KOPT-K1 (cell line): ENCODE data around the gene CNBP.
"Not testable (repeated sequence)": the region's sequence is repeated elsewhere in the genome, so short reads cannot be mapped to it uniquely, and the experiment has no call there.

Experiments used
- H3K27ac ChIP-seq: fragments of 200-600 bp; sonication (generic); 2 replicates; pipeline ENCODE4 v1.5.1; 2016; ENCODE audit warnings: antibody characterized with exemption, mild to moderate bottlenecking, low read depth, low read length; ENCODE audit not compliant: poor library complexity, severe bottlenecking
- H3K36me3 ChIP-seq: fragments of 200-600 bp; sonication (generic); 2 replicates; pipeline ENCODE4 v1.5.1; 2017; ENCODE audit warnings: antibody characterized with exemption, mild to moderate bottlenecking, low read length, moderate library complexity; ENCODE audit not compliant: insufficient read depth
- H3K9me3 ChIP-seq: fragments of 200-600 bp; sonication (generic); 2 replicates; pipeline ENCODE4 v1.5.1; 2017; ENCODE audit warnings: antibody characterized with exemption, low read length, mild to moderate bottlenecking; ENCODE audit not compliant: insufficient read depth, poor library complexity, severe bottlenecking

CNBP gene

DNA sequence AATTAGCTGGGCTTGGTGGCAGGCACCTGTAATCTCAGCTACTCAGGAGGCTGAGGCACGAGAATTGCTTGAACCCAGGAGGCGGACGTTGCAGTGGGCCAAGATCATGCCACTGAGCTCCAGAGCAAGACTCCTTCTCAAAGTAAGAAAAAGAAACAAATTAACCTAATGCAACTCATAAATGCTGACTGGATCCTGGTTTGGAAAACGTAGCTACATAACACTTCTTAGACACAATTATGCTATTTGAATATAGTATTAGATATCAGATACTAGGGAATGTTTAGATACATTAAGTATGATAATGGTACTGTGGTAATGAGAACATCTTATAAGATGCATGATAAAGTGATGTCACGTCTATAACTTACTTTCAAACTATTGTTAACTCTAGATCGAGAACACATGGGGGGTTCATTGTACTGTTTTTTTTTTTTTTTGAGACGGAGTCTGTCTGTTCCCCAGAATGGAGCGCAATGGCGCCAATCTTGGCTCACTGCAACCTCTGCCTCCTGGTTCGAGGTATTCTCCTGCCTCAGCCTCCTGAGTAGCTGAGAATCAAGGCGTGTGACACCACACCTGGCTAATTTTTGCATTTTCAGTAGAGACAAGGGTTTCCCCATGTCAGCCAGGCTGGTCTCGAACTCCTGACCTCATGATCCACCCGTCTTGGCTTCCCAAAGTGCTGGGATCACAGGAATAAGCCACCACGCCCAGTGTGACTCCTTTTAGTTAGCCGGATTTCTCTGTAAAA lies 16.9 kb downstream of the CNBP start:
- Histone ChIP-seq H3K27ac (no peak overlapping the region), H3K9me3 (no peaks in the 10 kb centered on the region), H3K36me3 (peaks cover 72% of the 10 kb centered on the region)

DNA sequence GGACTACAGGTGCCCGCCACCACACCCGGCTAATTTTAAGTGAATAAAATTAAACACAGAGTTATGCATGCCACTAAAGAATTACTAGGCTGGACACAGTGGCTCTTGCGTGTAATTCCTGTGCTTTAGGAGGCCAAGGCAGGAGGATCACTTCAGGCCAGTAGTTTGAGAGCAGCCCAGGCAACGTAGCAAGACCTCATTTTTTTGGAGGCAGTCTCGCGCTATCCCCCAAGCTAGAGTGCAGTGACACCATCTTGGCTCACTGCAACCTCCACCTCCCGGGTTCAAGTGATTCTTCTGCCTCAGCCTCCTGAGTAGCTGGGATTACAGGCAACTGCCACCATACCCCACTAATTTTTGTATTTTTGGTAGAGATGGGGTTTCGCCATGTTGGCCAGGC lies 18.1 kb downstream of the CNBP start:
- H3K9me3 ChIP-seq, H3K27ac ChIP-seq: not testable (repeated sequence)
- peaks cover 61% of the 10 kb centered on the region for H3K36me3 ChIP-seq

GRCh38 chr3:129164500-129164899 lies 19.2 kb downstream of the CNBP start:
- Histone ChIP-seq H3K36me3 (peaks cover 50% of the 10 kb centered on the region), H3K27ac (no peak overlapping the region), H3K9me3 (no peaks in the 10 kb centered on the region)

- Histone ChIP-seq H3K36me3 (peaks cover 46% of the 10 kb centered on the region), H3K27ac (peak overlapping the region; percentile 96), H3K9me3 (no peaks in the 10 kb centered on the region)
These were observed 20.7 kb downstream of the CNBP start for GRCh38 chr3:129162729-129163579.

- Histone ChIP-seq H3K36me3 (peaks cover 46% of the 10 kb centered on the region), H3K27ac (peak overlapping the region; percentile 96), H3K9me3 (no peaks in the 10 kb centered on the region)
These were observed 21.8 kb downstream of the CNBP start for GRCh38 chr3:129161860-129162271.

DNA sequence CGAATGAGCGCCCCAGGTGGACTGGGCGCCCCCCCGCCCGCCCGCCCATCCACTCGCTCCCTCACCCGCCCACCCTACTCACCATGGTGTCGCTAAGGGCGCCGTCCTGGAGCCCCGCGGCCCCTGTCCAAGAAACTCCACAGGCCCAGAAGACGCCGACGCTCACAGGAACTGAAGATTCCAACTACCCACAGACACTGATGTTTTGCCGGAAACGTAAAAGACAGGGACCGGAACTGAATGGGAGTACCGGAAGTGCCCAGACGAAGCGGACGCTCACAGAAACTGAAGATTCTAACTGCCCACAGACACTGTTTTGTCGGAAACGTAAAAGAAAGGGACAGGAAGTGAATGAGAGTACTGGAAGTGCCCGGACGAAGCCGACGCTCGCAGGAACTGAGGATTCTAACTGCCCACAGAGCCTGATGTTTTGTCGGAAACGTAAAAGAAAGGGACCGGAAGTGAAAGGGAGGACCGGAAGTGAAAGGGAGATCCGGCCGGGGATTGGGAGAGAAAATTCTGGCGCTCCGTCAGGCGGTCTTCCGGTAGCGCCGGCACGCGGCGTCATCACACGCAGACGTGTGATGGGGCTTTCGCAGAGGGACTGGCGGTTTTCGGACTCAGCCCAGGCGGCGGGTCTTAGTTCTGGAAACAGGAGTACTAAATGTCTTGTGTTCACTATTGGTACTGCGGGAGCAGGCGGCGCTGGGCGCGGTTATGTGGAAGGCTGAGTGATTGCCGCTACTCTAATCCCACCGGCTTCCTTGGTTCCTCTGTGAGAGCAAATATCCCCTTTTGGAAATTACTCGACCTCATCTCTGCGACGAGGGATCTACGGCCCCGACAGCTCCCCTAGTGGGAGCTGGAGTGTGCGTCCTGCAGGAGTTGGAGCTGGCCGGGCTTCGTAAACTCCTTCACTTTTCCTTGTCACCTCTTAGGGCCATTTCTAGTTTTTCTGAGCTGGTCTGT lies 22.5 kb downstream of the CNBP start, which contains the start of gene ISY1:
Gene ISY1 (minus strand): TSS at position 173 of the 969 bp plus-strand sequence. CDS start 88 bp downstream, at position 85.
- peaks cover 46% of the 10 kb centered on the region for H3K36me3 ChIP-seq
- H3K27ac ChIP-seq = peak within 1 kb of the TSS; percentile 96
- no peaks in the 10 kb centered on the region for H3K9me3 ChIP-seq

- Histone ChIP-seq H3K9me3 (no peaks in the 10 kb centered on the region), H3K27ac (no peak overlapping the region), H3K36me3 (peaks cover 81% of the 10 kb centered on the region)
These were observed 38.9 kb downstream of the CNBP start for GRCh38 chr3:129144786-129145185.

DNA sequence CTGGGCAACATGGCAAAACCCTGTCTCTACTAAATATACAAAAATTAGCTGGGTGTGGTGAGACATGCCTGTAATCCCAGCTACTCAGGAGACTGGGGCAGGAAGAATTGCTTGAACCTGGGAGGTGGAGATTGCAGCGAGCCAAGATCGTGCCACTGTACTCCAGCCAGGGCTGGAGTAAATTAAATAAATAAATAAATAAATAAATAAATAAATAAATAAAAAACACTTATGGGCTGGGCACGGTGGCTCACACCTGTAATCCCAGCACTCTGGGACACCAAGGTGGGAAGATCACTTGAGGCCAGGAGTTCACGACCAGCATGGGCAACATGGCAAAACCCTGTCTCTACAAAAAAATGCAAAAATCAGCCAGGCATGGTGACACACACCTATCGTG lies 42.7 kb downstream of the CNBP start:
- H3K36me3 ChIP-seq = peaks cover 80% of the 10 kb centered on the region
- H3K9me3 ChIP-seq = not testable (repeated sequence)

DNA sequence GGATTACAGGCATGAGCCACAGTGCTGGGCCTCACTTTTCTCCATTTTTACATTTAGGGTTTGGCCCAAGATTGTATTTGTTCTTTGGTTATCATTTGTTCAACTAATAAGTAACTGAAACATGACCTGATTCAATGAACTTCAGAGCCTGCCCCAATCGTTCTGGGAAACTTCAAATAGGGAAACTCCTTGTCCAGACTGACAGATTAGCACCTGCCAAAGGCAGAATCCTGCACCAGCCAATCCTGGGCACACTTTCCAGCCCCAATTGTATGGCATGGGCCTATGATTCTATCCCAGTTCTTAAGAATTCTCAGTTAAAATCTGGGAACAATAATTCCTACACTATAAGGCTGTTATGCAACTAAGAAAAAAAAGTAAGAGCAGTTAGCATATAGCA lies 43.8 kb downstream of the CNBP start:
- Histone ChIP-seq H3K36me3 (peaks cover 80% of the 10 kb centered on the region), H3K27ac (no peak overlapping the region)

More for the DNA sequence above, 42.7 kb downstream of the CNBP start:
- H3K27ac ChIP-seq = not testable (repeated sequence)

GRCh38 chr3:129136275-129136674 lies 47.4 kb downstream of the CNBP start:
- H3K9me3 ChIP-seq, H3K27ac ChIP-seq: not testable (repeated sequence)
- peaks cover 86% of the 10 kb centered on the region for H3K36me3 ChIP-seq

More for the DNA sequence above, 43.8 kb downstream of the CNBP start:
- H3K9me3 ChIP-seq = no peaks in the 10 kb centered on the region

DNA sequence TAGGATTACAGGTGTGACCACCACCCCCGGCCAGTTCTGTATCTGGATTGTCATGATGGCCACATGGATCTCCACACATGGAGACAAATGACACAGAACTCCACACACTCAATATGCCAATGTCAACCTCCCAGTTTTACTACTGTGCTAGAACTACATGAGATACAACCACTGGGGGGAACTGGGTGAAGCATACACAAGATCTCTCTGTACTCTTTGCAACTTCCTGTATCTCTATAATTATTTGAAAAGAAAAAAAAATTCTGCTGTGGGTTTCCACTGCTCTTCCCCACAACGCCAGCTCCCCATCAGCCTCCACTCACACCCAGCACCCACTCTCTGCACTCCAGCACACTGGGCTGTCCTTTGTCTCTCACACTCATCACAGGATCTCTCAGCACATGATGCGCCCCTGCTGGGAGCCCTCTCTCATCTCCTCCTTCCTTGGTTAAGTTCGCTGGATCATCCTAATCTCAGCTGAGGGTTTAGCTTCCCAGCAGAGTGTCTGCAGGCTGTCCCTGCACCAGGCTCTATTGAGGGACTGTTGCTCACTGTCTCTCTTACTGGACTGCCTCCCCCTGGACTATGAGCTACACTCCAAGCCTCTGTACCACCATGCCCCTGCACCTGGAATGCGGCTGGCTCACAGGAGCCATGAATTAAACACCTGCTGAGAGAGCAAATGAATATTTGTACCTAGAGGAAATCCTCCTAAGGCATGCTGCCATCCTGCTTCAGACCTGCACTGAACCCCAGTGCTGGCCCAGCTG lies 51.4 kb downstream of the CNBP start:
- Histone ChIP-seq H3K27ac (no peak overlapping the region), H3K9me3 (no peaks in the 10 kb centered on the region), H3K36me3 (peaks cover 97% of the 10 kb centered on the region)

- H3K36me3 ChIP-seq = peaks cover 99% of the 10 kb centered on the region
- H3K9me3 ChIP-seq = no peaks in the 10 kb centered on the region
- H3K27ac ChIP-seq = no peak overlapping the region
These were observed 52.1 kb downstream of the CNBP start for GRCh38 chr3:129131465-129132088.

GRCh38 chr3:129130291-129130813 lies 53.3 kb downstream of the CNBP start:
- Histone ChIP-seq H3K27ac (no peak overlapping the region), H3K9me3 (no peaks in the 10 kb centered on the region), H3K36me3 (peaks cover 92% of the 10 kb centered on the region)
